Naive B cell (primary cell): Measurements from ENCODE around the gene CDC73. TPM values are rescaled to one million over a fixed set of nuclear protein-coding genes. Genes with fewer than 3 reads are reported as not detected.
A peak's percentile ranks its signal among the peaks of the same experiment; 100 is the strongest.

ENCODE experiments used
- ATAC-seq, 2 donors: fragments of 150-1000 bp; cut with Tn5 transposase; 2 replicates each; pipeline ENCODE4 v1.10.0; 2021; ENCODE audit warnings: low read depth in 2 of 2, mild to moderate bottlenecking in 2 of 2, moderate library complexity in 2 of 2
- DNase-seq: peaks from one replicate; pipeline ENCODE4 v3.0.0; 2022
- H3K27ac Mint-ChIP-seq, 6 donors: one replicate each; pipeline ENCODE4 v1.8.0; 2020 to 2022; ENCODE audit warnings: mild to moderate bottlenecking in 6 of 6, mixed read lengths in 6 of 6, moderate library complexity in 5 of 6, inconsistent platforms in 2 of 6
- H3K27me3 Mint-ChIP-seq, 3 donors: one replicate each; pipeline ENCODE4 v1.8.0; 2021 to 2022; ENCODE audit warnings: mixed read lengths in 3 of 3, mild to moderate bottlenecking in 1 of 3
- H3K36me3 Mint-ChIP-seq, 2 donors: one replicate each; pipeline ENCODE4 v1.8.0; 2020 to 2022; ENCODE audit warnings: mixed read lengths in 2 of 2, inconsistent platforms in 1 of 2, mild to moderate bottlenecking in 1 of 2
- H3K4me1 Mint-ChIP-seq, 3 donors: one replicate each; pipeline ENCODE4 v1.8.0; 2020 to 2022; ENCODE audit warnings: mixed read lengths in 3 of 3, inconsistent platforms in 1 of 3, mild to moderate bottlenecking in 1 of 3, moderate library complexity in 1 of 3
- H3K4me3 Mint-ChIP-seq, 8 donors: one replicate each; pipeline ENCODE4 v1.8.0; 2020 to 2022; ENCODE audit warnings: mild to moderate bottlenecking in 8 of 8, mixed read lengths in 8 of 8, moderate library complexity in 8 of 8, inconsistent platforms in 2 of 8
- H3K9me3 Mint-ChIP-seq, 7 donors: one replicate each; pipeline ENCODE4 v1.8.0; 2020 to 2022; ENCODE audit warnings: mixed read lengths in 7 of 7, mild to moderate bottlenecking in 5 of 7, inconsistent platforms in 2 of 7, moderate library complexity in 1 of 7
- polyA plus RNA-seq, 6 donors: library from polyadenylated mRNA; unstranded; fragments of 300-500 nt; fragmentation: Illumina TruSeq; gene quantifications; one replicate each; pipeline ENCODE4 v1.2.3, GENCODE V29; 2021; ENCODE audit warnings: low read depth in 6 of 6

The CDC73 gene
- polyA plus RNA-seq, 6 donors from 2014 or later, result 49.0 to 78.3 (median 62.7) TPM

DNA sequence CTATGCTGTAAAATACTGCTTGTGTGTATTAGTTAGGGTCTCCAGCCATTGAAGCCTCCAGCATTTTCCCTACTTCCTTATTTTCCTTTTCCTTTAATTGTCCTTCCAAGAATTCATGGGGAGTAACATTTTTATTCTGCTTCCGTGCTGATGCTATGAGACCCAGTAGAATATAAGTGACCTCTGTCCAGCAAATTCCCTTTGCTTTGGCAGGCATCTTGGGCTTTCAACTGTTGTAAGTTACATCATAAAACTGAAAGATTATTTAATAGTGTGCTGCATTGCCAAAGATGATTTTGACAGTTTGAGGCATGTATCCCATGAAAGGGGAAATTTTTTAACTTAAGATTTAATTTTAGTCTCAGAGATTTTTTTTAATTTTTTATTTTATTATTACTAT lies 112.7 kb downstream of the CDC73 start:
- no peak overlapping the region for H3K27ac Mint-ChIP-seq
- peaks cover 0 to 2% (median 0%) of the 10 kb centered on the region in 7 donors for H3K9me3 Mint-ChIP-seq
- DNase-seq, result no peak

DNA sequence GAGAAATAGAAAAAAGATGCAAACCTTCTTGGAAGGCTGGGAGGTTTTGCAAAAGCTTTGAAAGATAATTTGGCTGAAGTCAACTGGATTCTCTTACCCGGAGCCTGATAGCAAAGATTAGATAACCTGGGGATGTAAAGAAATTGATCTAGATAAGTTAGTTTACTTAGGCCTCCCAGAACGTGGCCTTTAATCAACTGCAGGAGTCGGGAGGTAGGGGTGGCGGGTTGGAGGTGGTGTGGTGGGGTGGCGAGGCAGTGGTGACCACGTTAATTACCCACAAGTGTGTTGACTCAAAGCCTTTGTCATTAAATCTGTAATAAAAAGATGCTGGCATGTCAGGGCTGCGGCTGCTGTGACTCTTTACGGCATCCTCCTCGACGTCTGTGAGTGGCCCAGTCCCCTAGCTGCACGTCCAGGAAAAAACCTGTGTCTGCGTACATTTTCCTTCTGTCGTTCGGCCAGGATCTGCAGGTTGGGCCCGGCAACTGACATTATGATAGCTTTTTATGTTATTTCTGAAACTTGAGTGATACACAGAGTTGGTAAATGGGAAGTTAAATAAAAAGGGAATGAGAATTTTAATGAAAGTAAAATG lies 115.6 kb downstream of the CDC73 start:
- H3K4me1 Mint-ChIP-seq, result peaks cover 5 to 11% (median 9%) of the 10 kb centered on the region in 3 donors
- no peak overlapping the region for H3K27ac Mint-ChIP-seq

More for the DNA sequence above, 112.7 kb downstream of the CDC73 start:
- H3K36me3 Mint-ChIP-seq, result peaks cover 24 to 34% of the 10 kb centered on the region in 2 donors
- no peak for ATAC-seq
- no peaks in the 10 kb centered on the region for H3K27me3 Mint-ChIP-seq
- no peak overlapping the region for H3K4me3 Mint-ChIP-seq
- no peaks in the 10 kb centered on the region for H3K4me1 Mint-ChIP-seq

DNA sequence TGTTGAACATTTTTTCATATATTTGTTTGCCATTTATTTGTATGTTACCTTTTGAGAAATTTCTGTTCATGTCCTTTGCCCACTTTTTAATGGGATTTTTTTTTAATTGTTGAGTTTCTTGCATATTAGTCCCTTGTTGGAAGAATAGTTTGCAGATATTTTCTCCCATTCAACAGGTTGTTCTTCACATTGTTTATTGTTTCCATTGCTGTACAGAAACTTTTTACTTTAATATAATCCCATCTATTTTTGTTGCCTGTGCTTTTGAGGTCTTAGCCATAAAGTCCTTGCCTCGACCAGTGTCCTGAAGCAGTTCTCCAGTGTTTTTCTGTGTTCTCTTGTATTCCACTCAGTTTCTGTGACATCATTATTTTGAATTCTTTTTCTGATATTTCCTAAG lies 118.8 kb downstream of the CDC73 start:
- Mint-ChIP-seq H3K27ac (peak overlapping the region in 1 of 6 donors; percentile 25), H3K27me3 (no peaks in the 10 kb centered on the region), H3K36me3 (peaks cover 33 to 38% of the 10 kb centered on the region in 2 donors), H3K4me1 (peaks cover 5 to 11% (median 9%) of the 10 kb centered on the region in 3 donors), H3K4me3 (no peak overlapping the region), H3K9me3 (peaks cover 0 to 2% (median 0%) of the 10 kb centered on the region in 7 donors)
- no peak for ATAC-seq
- DNase-seq, result no peak

More for the DNA sequence above, 115.6 kb downstream of the CDC73 start:
- DNase-seq (no peak), ATAC-seq (no peak)
- H3K4me3 Mint-ChIP-seq, result no peak overlapping the region
- H3K9me3 Mint-ChIP-seq, result peaks cover 0 to 4% (median 0%) of the 10 kb centered on the region in 7 donors
- H3K27me3 Mint-ChIP-seq, result no peaks in the 10 kb centered on the region
- H3K36me3 Mint-ChIP-seq, result peaks cover 32 to 38% of the 10 kb centered on the region in 2 donors

DNA sequence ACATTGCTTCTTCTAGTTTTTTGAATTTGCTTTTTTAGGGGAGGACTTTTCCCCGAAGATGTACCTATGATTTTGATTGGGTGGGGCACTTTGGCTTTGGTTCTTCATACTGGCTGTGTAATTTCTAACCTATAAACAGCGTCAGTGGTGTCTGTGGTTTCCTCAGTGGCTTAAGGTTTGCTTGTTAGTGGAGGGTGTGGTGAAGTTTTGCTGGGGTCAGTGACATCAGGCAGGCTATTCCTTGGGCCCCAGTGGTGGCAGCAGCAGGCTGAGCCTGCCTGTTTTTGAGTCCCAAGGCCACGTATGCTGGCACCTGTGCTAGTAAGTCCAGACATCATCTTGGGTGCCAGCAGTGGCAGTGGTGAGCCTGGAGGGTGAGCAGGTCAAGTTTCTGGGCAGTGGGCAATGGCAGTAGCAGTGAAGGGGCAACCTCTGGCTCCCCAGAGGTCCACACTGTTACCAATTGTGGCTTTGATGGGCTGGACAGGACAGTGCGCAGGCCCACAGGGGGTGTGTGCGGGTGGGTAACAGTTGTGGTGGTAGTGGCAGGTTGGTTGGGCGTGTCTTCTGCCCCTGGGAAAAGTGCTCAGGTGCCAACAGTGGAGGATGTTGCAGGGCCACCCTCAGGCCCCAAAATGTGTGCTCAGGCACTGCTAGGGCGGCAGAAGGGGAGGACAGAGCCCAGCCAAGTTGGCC lies 119.4 kb downstream of the CDC73 start:
- Mint-ChIP-seq H3K4me3 (no peak overlapping the region), H3K9me3 (peaks cover 0 to 2% (median 0%) of the 10 kb centered on the region in 7 donors), H3K27ac (peak overlapping the region in 3 of 6 donors; percentile 6 to 69 (median 25)), H3K36me3 (peaks cover 37 to 39% of the 10 kb centered on the region in 2 donors), H3K27me3 (no peaks in the 10 kb centered on the region), H3K4me1 (peaks cover 5 to 11% (median 9%) of the 10 kb centered on the region in 3 donors)
- ATAC-seq (no peak), DNase-seq (no peak)

DNA sequence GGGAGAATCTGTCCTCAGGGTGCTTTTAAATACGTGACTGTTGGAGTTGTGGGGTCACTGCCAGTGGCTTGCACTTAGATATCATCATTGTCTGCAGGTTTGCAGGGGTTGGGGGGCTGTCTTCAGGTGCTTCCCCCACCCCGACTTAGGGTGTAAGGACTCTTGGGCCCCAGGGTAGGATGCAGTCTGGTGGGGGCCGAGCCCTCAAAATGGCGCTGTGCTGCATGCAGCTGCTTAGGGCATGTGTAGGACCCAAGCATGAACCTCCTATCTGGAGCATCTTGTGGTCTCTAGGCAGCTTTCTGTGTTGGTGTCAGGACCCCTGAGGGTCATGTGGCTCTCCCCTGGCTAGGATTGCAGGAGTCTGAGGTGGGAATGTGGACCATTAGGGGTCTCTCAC lies 120.2 kb downstream of the CDC73 start:
- peaks cover 0 to 4% (median under 1%) of the 10 kb centered on the region in 7 donors for H3K9me3 Mint-ChIP-seq
- no peak overlapping the region for H3K4me3 Mint-ChIP-seq
- ATAC-seq, result no peak
- H3K36me3 Mint-ChIP-seq, result peaks cover 43 to 44% of the 10 kb centered on the region in 2 donors
- H3K4me1 Mint-ChIP-seq, result peaks cover 5 to 11% (median 9%) of the 10 kb centered on the region in 3 donors
- DNase-seq, result no peak
- H3K27me3 Mint-ChIP-seq, result no peaks in the 10 kb centered on the region
- peak overlapping the region in 1 of 6 donors; percentile 51 for H3K27ac Mint-ChIP-seq

DNA sequence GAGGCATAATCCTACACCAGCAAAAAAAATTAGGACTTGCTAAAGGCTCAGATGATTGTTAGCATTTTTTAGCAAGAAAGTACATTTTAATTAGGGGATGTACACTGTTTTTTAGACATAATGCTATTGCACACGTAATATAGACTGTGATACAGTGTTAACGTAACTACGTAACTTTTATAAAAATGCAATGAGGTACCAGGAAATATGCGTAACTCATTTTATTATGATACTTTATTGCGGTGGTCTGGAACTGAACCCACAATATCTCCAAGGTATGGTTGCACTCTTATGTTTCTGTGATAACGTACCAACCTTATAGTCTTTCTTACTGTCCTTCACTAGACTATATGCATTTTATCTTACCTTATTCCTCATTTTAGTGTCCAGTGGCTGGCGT lies 127.4 kb downstream of the CDC73 start:
- peaks cover 2 to 8% (median 6%) of the 10 kb centered on the region in 7 donors for H3K9me3 Mint-ChIP-seq
- peaks cover 38 to 39% of the 10 kb centered on the region in 2 donors for H3K36me3 Mint-ChIP-seq
- H3K4me1 Mint-ChIP-seq, result no peaks in the 10 kb centered on the region
- no peak for DNase-seq
- no peak for ATAC-seq
- H3K4me3 Mint-ChIP-seq, result no peak overlapping the region
- no peaks in the 10 kb centered on the region for H3K27me3 Mint-ChIP-seq
- H3K27ac Mint-ChIP-seq, result no peak overlapping the region

DNA sequence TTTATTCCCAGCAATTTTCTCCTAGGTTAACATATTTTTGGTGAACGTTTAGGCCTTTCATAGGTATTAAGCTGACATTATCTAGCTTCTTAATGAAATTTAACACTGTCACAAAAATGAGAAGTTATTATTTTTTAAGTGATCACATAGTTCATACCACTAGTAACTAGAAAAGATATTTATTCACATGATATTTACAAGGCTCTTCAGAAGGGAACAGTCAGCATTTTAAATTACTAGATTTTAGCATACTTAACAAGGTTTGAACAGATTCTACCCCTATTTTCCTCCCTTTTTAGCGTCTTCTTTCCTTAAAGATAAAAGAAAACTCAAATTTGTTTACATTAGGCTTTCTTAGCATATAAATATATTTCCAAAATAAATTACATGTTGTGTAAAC lies 130.1 kb downstream of the CDC73 start:
- Mint-ChIP-seq H3K27me3 (no peaks in the 10 kb centered on the region), H3K9me3 (peaks cover 2 to 8% (median 4%) of the 10 kb centered on the region in 7 donors), H3K4me1 (no peaks in the 10 kb centered on the region), H3K36me3 (peaks cover 21 to 22% of the 10 kb centered on the region in 2 donors), H3K4me3 (no peak overlapping the region), H3K27ac (no peak overlapping the region)
- DNase-seq (no peak), ATAC-seq (no peak)

DNA sequence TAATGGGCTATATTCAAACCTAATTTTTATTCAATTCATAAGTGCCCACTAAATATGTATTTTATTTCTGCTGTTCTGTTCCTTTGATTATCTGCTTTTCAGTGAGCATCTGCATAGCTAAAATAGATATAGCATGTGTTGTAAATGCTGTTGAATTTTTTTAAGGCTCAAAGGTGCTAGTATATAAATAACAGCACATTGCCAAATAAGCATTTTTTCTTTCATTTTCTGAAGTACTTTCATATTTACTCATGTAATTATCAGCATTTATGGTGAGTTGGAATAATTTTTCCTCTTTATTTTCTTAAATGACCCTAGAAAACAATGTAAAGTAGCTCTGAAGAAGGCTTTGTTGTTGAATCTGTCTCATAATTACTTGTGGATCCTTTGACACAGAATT lies 134.2 kb downstream of the CDC73 start:
- ATAC-seq (no peak), DNase-seq (no peak)
- H3K4me1 Mint-ChIP-seq, result no peaks in the 10 kb centered on the region
- no peak overlapping the region for H3K4me3 Mint-ChIP-seq
- H3K9me3 Mint-ChIP-seq, result no peaks in the 10 kb centered on the region
- peaks cover 0 to 7% of the 10 kb centered on the region in 2 donors for H3K36me3 Mint-ChIP-seq
- H3K27me3 Mint-ChIP-seq, result no peaks in the 10 kb centered on the region
- H3K27ac Mint-ChIP-seq, result no peak overlapping the region

DNA sequence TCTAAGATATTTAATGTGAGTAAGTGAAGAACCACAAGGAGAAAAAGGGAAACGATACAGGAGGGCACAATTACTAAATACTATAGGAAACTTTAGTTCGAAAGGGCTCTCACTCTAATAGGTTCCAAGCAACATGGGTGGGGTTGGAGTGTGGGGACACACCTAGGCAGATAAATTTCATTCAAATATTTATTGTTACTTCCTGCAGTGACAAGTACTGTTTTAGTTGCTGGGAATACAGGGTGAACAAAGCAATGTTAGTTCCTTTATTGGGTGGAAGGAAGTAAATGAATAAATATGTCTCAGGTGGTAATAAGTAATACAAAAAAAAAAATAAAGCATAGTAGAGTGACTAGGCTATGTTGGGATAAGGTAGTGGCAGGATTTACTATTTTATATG lies 137.8 kb downstream of the CDC73 start:
- ATAC-seq (no peak), DNase-seq (no peak)
- H3K27me3 Mint-ChIP-seq, result no peaks in the 10 kb centered on the region

DNA sequence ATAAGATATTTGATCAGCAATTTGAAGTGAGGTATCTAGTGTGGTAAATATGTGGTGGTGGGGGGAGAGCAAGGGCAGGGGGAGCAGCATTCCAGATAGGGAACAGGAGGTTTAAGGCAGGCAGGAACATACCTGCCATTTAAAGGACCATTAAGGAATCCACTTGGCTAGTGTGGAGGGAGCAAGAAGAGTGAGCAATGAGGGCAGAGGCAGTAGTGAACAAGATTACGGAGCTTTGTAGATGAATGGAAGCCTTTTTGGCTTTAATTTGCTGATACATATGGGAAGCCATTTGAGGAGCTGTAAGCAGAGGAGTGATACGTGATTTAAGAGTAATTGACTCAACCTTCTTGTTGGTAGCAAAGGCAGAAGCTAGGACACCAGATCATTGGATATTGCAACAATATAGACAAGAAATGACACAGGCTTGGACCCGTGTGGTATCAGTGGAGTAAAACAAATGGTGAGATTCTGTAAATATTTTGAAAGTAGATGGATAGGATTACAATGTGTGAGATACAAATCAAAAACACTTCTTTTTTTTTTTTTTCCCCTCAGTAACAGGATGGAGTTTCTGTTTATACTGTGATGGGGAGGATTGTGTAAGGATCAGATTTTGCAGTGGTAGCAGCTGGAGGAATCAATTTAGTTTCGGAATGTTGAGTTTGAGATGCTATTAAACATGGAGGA lies 138.4 kb downstream of the CDC73 start:
- H3K27me3 Mint-ChIP-seq, result no peaks in the 10 kb centered on the region
- H3K4me3 Mint-ChIP-seq, result no peak overlapping the region
- no peak overlapping the region for H3K27ac Mint-ChIP-seq
- no peaks in the 10 kb centered on the region for H3K4me1 Mint-ChIP-seq
- DNase-seq, result no peak
- H3K36me3 Mint-ChIP-seq, result peaks cover 0 to 7% of the 10 kb centered on the region in 2 donors
- no peaks in the 10 kb centered on the region for H3K9me3 Mint-ChIP-seq
- ATAC-seq, result no peak

More for the DNA sequence above, 137.8 kb downstream of the CDC73 start:
- no peaks in the 10 kb centered on the region for H3K9me3 Mint-ChIP-seq
- peaks cover 0 to 7% of the 10 kb centered on the region in 2 donors for H3K36me3 Mint-ChIP-seq
- no peaks in the 10 kb centered on the region for H3K4me1 Mint-ChIP-seq
- H3K27ac Mint-ChIP-seq, result no peak overlapping the region
- no peak overlapping the region for H3K4me3 Mint-ChIP-seq

DNA sequence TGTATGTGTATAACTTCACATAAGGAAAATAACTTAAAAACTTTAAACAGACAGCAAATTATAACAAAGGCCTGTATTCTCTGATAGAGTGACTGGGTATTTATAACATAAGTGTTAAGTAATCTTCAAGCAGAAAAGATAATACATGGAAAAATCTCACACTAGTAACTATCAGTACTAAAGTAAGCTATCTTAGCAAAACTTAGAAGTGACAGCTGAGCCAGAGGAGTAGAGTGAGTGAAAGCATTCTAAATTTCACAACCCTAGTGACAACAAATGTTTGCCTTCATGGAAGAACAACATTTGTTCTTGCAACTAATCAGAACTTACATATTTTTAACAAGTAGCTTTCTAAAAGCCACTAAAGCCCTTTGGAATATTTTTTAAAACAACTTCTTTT lies 139.1 kb downstream of the CDC73 start:
- Mint-ChIP-seq H3K36me3 (peaks cover 0 to 7% of the 10 kb centered on the region in 2 donors), H3K4me3 (no peak overlapping the region), H3K4me1 (no peaks in the 10 kb centered on the region), H3K27me3 (no peaks in the 10 kb centered on the region), H3K27ac (no peak overlapping the region), H3K9me3 (no peaks in the 10 kb centered on the region)
- no peak for ATAC-seq
- DNase-seq, result no peak

DNA sequence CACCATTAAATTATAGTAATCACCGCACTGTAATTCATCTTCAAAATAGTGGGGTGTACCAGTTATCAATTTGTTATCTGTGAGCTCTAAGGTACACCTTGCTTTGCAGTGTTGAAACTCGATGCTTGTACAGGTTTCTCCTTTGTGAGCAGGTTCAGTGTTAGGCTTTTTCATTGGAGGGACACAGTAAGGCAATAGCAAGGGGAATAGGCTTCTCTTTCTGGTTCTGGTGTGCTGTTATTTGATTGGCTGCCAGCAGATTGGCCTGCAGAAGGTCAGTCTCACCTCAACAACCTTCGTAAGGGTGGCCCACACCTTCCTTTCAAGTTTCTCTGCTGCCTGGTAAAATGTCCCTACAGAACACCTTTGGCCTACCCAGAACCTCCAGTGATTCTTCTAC lies 140.8 kb downstream of the CDC73 start:
- Mint-ChIP-seq H3K9me3 (no peaks in the 10 kb centered on the region), H3K36me3 (no peaks in the 10 kb centered on the region), H3K4me1 (no peaks in the 10 kb centered on the region), H3K27ac (no peak overlapping the region), H3K27me3 (no peaks in the 10 kb centered on the region), H3K4me3 (no peak overlapping the region)
- no peak for ATAC-seq
- DNase-seq, result no peak

DNA sequence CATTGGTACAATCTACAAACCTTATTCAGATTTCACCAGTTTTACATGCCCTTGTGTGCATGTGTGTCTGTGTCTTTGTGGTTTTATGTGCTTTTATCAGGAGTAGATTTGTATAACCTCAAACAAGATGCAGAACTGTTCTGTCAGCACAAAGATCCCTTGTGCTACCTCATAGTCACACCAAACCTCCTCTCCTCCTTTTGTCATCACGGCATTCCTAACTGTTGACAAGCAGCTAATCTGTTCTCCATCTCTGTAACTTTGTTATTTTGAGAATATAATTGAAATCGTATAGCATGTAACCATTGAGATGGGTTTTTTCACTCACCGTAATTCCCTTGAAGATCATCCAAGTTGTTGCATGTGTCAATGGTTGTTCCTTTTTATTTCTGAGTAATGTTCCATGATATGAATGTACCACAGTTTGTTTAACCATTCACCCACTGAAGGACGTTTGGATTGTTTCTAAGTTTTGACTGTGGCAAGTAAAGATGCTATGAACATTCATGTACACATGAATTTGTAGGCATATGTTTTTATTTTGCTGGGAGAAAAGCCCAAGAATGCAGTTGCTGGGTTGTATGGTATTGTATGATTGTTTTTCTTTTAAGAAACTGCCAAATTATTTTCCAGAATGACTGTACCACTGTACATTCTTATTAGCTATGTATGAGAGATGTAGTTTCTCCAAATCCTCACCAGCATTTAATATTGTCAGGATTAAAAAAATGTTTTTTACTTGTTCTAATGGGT lies 142.7 kb downstream of the CDC73 start:
- Mint-ChIP-seq H3K36me3 (no peaks in the 10 kb centered on the region), H3K4me1 (no peaks in the 10 kb centered on the region), H3K4me3 (no peak overlapping the region), H3K27me3 (no peaks in the 10 kb centered on the region), H3K27ac (no peak overlapping the region), H3K9me3 (no peaks in the 10 kb centered on the region)
- DNase-seq (no peak), ATAC-seq (no peak)
